T-helper 17 cell (primary cell): Measurements from ENCODE around the gene KCNN1. TPM values are rescaled to one million over a fixed set of nuclear protein-coding genes. Genes with fewer than 3 reads are reported as not detected.
A peak's percentile ranks its signal among the peaks of the same experiment; 100 is the strongest.
"Not testable (repeated sequence)": the region's sequence is repeated elsewhere in the genome, so short reads cannot be mapped to it uniquely, and the experiment has no call there.

ENCODE experiments used
- ATAC-seq: fragments of 150-1000 bp; cut with Tn5 transposase; 2 replicates; pipeline ENCODE4 v1.10.0; 2021; ENCODE audit warnings: mild to moderate bottlenecking, moderate library complexity
- DNase-seq, 3 donors: peaks; one replicate each; pipeline versions ENCODE4 v3.0.0 to v3.0.0-alpha.2; 2020 to 2021
- H3K9me3 ChIP-seq: one replicate; pipeline ENCODE4 v1.7.0; 2013; ENCODE audit warnings: low read length, mild to moderate bottlenecking; ENCODE audit not compliant: control insufficient read depth, poor library complexity, severe bottlenecking
- H3K27ac Mint-ChIP-seq: one replicate; pipeline ENCODE4 v1.8.0; 2022; ENCODE audit warnings: mild to moderate bottlenecking, moderate library complexity, mixed read lengths
- H3K27me3 Mint-ChIP-seq: one replicate; pipeline ENCODE4 v1.8.0; 2022; ENCODE audit warnings: mixed read lengths
- H3K36me3 Mint-ChIP-seq: one replicate; pipeline ENCODE4 v1.8.0; 2022; ENCODE audit warnings: low read depth, mixed read lengths
- H3K4me1 Mint-ChIP-seq: one replicate; pipeline ENCODE4 v1.8.0; 2022; ENCODE audit warnings: mild to moderate bottlenecking, mixed read lengths
- H3K4me3 Mint-ChIP-seq: one replicate; pipeline ENCODE4 v1.8.0; 2022; ENCODE audit warnings: mild to moderate bottlenecking, moderate library complexity, mixed read lengths
- total RNA-seq, 4 donors: library from RNA in 2 of 4; stranded (reverse) in 2 of 4; gene quantifications; one replicate each; pipeline ENCODE4 v1.2.3 and lab custom pipeline; 2022 to 2026

The KCNN1 gene
- total RNA-seq, 2 donors from 2014 or later = not detected

DNA sequence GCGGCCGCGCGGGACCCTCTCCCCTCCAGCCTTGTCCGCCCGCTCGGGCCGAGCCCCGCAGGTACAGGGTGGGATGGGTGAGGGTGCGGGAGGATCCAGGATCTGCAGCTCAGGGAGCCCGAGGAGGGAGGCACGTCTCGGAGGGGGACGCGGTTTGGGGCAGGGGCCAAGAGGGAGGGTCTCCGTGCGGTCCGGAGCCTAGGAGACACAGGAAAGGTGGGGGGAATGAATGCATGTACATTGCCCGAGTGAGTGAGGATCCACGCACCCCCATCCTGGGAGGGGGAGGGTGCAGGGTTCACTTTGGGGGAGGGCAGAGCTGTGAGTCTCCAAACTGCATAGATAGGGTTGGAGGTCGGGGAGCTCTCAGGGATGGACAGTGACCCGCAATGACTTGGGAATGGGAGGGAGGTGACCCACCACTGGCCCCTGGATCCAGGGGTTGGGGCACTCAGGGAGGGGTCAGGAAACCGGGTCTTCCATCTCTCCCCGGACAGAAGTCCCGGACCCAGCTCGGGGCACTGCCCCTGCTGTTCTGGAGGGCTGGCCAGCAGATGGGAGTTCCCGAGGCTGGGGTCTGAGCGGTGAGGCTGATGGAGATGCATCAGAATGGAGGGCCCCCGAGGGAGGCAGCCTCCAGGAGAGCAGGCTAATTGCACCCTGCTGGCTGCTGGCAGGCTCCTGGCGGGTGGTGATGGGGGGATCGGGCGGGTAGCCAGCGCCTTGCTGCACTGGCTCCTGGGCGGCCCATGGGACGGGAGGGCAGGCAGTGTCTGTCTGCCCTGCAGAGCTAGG, 547 bp downstream of the KCNN1 start:
- H3K9me3 ChIP-seq = no peaks in the 10 kb centered on the region
- Mint-ChIP-seq H3K36me3 (peaks cover 7% of the 10 kb centered on the region), H3K4me3 (peak overlapping the region; percentile 73), H3K27me3 (peaks cover 48% of the 10 kb centered on the region), H3K4me1 (peaks cover 3% of the 10 kb centered on the region), H3K27ac (no peak overlapping the region)
- peak; percentile 14 for ATAC-seq
- DNase-seq = no peak

DNA sequence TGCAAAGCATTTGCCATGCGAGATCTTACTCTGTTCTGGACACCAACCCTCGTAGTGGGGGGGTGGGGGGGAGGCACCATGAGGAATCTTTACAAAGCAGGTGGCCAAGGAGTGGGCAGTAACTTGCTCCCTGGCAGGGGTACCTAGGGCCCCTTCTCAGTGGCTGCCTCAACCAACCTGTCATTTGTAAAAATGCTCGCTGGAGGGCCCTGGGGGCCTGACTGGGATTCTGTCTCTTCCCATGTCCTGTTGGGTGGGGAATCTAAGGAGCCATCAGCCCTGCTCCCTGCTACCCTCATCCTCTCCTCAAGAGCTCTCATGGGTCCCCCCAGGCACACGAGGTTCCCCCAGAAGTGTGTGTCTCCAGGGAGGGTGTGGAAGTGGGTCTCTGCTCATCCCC, 1.5 kb downstream of the KCNN1 start:
- Mint-ChIP-seq H3K27ac (no peak overlapping the region), H3K27me3 (peaks cover 51% of the 10 kb centered on the region), H3K4me3 (no peak overlapping the region), H3K4me1 (peaks cover 3% of the 10 kb centered on the region), H3K36me3 (peaks cover 7% of the 10 kb centered on the region)
- ATAC-seq = no peak
- no peak for DNase-seq
- H3K9me3 ChIP-seq = no peaks in the 10 kb centered on the region

DNA sequence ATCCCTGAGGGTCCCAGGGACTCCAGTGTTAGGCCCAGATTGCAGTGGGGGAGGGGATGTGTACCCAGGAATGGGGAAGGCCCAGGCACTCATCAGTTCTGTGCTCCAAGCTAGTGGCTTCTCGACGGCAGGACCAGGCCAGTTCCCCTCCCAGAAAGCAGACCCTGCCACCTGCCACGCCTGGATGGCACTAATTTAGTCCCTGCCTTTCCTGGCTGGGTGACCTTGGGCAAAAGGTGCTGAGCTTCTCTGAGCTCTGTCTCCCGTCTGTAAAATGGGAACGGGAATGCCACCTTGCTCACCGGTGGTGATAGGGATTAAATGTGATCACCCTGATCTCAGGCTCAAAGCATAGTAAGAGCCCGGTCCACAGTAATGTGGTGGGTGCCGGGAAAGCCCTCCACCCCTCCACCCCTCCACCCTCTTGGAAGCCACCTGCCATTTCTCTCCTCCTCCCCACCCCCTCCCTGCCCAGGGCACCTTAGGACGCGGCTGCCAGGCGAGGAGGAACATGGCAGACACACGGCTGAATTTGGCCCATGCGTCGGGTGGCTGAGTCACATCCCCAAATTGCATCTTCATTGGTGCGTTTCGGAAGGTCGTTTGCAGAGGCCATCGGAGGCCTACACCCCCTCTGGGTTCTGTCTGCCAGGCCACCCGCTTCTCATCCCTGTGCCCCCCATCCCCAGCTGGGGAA, 2.3 kb downstream of the KCNN1 start:
- H3K4me3 Mint-ChIP-seq = no peak overlapping the region
- DNase-seq (no peak), ATAC-seq (no peak)
- H3K27me3 Mint-ChIP-seq = peaks cover 42% of the 10 kb centered on the region
- peaks cover 7% of the 10 kb centered on the region for H3K36me3 Mint-ChIP-seq
- H3K9me3 ChIP-seq = no peaks in the 10 kb centered on the region
- H3K27ac Mint-ChIP-seq = no peak overlapping the region
- H3K4me1 Mint-ChIP-seq = peaks cover 3% of the 10 kb centered on the region

DNA sequence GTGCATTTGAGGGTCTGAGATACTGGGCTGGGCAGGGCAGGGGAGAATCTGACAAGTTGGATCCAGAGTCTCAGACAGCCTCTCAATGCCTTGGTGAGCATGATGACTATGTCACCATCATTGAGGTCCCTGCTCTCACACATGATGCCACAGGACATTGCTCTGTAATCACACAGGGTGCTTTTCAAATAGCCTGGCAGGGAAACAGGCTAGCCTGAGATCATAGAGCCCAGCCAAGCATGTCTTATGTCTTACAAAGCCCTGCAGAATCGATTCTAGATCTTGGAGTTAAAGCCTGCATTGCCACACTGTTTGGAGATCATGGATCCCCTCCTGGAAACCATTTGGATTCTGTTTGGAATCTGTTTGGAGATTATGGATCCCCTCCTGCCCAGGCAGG, 5.3 kb downstream of the KCNN1 start:
- Mint-ChIP-seq H3K27ac (no peak overlapping the region), H3K36me3 (no peaks in the 10 kb centered on the region), H3K4me3 (no peak overlapping the region), H3K4me1 (no peaks in the 10 kb centered on the region), H3K27me3 (peaks cover 17% of the 10 kb centered on the region)
- DNase-seq (no peak), ATAC-seq (no peak)
- H3K9me3 ChIP-seq = no peaks in the 10 kb centered on the region

DNA sequence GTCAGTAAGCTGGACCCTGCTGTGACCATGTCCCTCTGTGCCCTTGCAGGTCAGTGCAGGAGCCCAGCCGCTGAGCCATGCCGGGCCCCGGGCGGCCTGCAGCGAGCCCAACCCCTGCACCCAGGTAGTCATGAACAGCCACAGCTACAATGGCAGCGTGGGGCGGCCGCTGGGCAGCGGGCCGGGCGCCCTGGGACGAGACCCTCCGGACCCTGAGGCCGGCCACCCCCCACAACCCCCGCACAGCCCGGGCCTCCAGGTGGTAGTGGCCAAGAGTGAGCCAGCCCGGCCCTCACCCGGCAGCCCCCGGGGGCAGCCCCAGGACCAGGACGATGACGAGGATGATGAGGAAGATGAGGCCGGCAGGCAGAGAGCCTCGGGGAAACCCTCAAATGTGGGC, 6.9 kb downstream of the KCNN1 start:
- peaks cover 11% of the 10 kb centered on the region for H3K27me3 Mint-ChIP-seq
- H3K9me3 ChIP-seq = no peaks in the 10 kb centered on the region
- H3K36me3 Mint-ChIP-seq = no peaks in the 10 kb centered on the region
- ATAC-seq = no peak
- no peak overlapping the region for H3K27ac Mint-ChIP-seq
- DNase-seq = no peak
- no peaks in the 10 kb centered on the region for H3K4me1 Mint-ChIP-seq
- H3K4me3 Mint-ChIP-seq = no peak overlapping the region

DNA sequence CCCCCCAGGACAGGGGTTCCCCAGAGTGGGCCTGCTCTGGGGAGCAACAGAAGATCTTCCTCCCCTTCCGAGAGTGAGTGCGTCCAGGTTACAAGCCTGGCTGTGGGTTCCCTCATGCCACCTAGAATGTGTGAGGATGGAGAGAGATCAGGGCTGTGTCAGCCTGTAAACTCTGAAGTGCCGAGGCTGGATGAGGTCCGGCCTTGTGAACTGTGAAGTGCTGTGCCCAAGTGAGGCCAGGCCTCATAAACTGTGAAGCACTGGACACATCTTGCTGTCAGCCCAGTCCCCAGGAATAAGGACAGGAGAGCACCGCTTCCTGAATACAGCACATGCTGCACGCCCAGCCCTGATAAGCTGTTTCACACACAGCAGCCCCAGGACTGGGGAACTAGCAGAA, 7.6 kb downstream of the KCNN1 start:
- DNase-seq = no peak
- no peak overlapping the region for H3K4me3 Mint-ChIP-seq
- no peaks in the 10 kb centered on the region for H3K4me1 Mint-ChIP-seq
- H3K9me3 ChIP-seq = no peaks in the 10 kb centered on the region
- H3K27ac Mint-ChIP-seq = no peak overlapping the region
- H3K27me3 Mint-ChIP-seq = peaks cover 9% of the 10 kb centered on the region
- no peak for ATAC-seq
- no peaks in the 10 kb centered on the region for H3K36me3 Mint-ChIP-seq

DNA sequence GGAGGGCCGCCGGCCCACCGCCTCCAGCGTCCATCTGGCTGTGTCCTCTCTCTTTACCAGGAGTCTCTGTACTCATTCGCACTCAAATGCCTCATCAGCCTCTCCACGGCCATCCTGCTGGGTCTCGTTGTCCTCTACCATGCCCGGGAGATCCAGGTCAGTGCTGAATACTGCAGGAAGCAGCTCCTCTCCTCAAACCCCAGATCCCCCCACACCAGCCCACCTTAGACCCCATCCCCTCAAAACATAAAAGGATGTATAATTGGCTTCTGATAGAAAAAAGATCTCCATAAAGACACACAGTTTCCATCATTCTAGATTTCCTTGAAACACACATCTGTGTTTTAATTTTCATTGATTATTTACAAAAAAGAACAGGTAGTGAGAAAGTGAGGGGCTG, 8.1 kb downstream of the KCNN1 start:
- peaks cover 6% of the 10 kb centered on the region for H3K27me3 Mint-ChIP-seq
- H3K4me3 Mint-ChIP-seq = no peak overlapping the region
- no peaks in the 10 kb centered on the region for H3K36me3 Mint-ChIP-seq
- no peak for DNase-seq
- no peak overlapping the region for H3K27ac Mint-ChIP-seq
- H3K9me3 ChIP-seq = no peaks in the 10 kb centered on the region
- ATAC-seq = no peak
- H3K4me1 Mint-ChIP-seq = no peaks in the 10 kb centered on the region

DNA sequence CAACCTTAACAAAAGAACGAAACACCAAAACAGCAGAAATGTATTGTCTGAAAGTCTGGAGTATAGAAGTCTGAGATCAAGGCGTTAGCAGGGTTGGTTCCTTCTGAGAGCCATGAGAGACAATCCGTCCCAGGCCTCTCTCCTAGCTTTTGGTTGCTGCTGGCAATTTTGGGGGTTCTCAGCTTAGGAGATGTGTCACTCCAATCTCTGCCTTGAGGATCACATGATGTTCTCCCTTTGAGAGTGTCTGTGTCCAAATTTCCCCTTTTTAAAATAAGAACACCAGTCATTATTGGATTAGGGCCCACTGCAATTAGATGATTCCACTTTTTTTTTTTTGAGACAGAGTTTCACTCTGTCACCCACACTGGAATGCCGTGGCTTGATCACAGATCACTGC, 10.1 kb downstream of the KCNN1 start:
- DNase-seq (no peak), ATAC-seq (no peak)
- no peak overlapping the region for H3K4me3 Mint-ChIP-seq
- no peaks in the 10 kb centered on the region for H3K9me3 ChIP-seq
- H3K4me1 Mint-ChIP-seq = no peaks in the 10 kb centered on the region
- no peak overlapping the region for H3K27ac Mint-ChIP-seq
- H3K27me3 Mint-ChIP-seq = peaks cover 18% of the 10 kb centered on the region
- no peaks in the 10 kb centered on the region for H3K36me3 Mint-ChIP-seq

DNA sequence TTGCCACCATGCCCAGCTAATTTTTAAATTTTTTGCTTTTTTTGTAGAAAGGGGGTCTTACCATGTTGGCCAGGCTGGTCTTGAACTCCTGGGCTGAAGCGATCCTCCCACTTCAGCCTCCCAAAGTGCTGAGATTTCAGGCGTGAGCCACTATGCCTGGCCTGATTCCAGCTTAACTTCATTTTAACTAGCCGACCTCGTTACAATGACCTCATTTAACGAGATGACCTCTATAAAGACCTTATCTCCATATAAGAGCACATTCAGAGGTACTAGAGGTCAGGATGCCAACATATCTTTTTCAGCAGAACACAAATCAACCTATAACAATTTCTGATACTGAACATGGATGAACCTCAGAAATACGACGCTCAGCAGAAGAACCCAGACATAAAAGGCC, 10.6 kb downstream of the KCNN1 start:
- ATAC-seq (no peak), DNase-seq (no peak)
- H3K9me3 ChIP-seq = no peaks in the 10 kb centered on the region
- Mint-ChIP-seq H3K27me3 (peaks cover 18% of the 10 kb centered on the region), H3K4me1 (no peaks in the 10 kb centered on the region), H3K4me3 (no peak overlapping the region), H3K27ac (no peak overlapping the region), H3K36me3 (no peaks in the 10 kb centered on the region)

DNA sequence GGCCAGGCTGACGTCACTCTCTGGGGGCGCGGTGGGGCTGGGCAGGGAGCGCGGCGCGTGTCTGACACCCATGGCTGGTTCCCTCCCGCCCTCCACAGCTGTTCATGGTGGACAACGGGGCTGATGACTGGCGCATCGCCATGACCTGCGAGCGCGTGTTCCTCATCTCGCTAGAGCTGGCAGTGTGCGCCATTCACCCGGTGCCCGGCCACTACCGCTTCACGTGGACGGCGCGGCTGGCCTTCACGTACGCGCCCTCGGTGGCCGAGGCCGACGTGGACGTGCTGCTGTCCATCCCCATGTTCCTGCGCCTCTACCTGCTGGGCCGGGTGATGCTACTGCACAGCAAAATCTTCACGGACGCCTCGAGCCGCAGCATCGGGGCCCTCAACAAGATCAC, 14.7 kb downstream of the KCNN1 start:
- no peak for ATAC-seq
- Mint-ChIP-seq H3K4me3 (no peak overlapping the region), H3K27ac (no peak overlapping the region), H3K4me1 (peaks cover 5% of the 10 kb centered on the region), H3K36me3 (no peaks in the 10 kb centered on the region), H3K27me3 (peaks cover 19% of the 10 kb centered on the region)
- no peaks in the 10 kb centered on the region for H3K9me3 ChIP-seq
- DNase-seq = no peak

DNA sequence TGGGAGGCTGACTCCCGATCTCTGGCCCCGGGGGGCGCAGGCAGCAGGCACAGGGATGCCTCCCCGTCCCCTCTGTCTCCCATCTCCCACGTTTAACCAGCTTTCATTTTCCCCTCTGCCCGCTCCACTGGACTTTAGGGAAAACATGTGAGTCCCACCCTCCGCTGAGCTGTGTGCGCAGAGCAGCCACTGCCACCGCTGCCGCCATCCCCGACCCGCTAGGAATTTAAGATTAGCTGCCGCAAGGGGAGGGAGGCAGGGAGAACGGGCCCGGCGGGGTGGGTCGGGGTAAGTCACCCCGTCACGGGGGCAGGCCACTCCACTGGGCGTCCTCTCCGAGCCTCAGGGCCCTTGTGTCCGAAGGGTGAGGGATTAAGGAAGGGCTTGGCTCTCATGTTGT, 15.5 kb downstream of the KCNN1 start:
- DNase-seq = no peak
- H3K36me3 Mint-ChIP-seq = no peaks in the 10 kb centered on the region

DNA sequence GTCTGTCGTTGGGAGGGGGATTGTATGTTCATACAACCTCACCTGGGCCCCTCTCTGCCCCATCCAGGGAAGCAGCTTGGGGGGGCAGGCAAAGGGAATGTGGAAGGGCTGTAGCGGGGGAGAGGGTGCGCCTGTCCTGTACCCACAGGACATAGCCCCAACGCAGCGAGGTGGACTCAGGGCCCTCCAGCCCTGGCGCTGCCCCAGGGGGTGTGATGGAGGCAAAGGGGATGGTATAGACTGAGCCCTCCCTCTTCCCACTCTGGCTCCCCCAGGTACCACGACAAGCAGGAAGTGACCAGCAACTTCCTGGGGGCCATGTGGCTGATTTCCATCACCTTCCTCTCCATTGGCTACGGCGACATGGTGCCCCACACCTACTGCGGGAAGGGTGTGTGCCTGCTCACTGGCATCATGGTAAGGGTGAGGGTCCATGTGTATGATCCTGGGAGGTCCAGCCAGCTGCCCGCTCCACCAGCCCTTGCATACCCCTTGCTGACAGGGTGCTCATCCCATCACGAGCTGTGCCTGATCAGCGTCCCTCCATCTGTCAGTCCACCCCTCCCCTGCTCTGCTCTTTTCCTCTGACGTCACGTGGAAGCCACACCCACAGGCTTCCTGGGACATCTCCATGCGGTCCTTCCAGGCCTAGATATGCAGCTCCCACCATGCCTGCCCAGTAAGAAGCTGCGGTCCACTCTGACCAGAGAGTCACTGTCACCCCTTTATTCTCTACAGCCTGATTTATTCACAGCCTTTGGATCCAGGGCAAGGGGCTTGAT, 18.3 kb downstream of the KCNN1 start:
- Mint-ChIP-seq H3K36me3 (no peaks in the 10 kb centered on the region), H3K27me3 (peaks cover 18% of the 10 kb centered on the region), H3K4me1 (peaks cover 5% of the 10 kb centered on the region), H3K27ac (peak overlapping the region; percentile 72), H3K4me3 (no peak overlapping the region)
- ATAC-seq = no peak
- DNase-seq = no peak
- H3K9me3 ChIP-seq = no peaks in the 10 kb centered on the region

More for the DNA sequence above, 15.5 kb downstream of the KCNN1 start:
- no peak for ATAC-seq
- Mint-ChIP-seq H3K27me3 (peaks cover 19% of the 10 kb centered on the region), H3K4me3 (no peak overlapping the region), H3K27ac (no peak overlapping the region), H3K4me1 (peaks cover 5% of the 10 kb centered on the region)
- no peaks in the 10 kb centered on the region for H3K9me3 ChIP-seq

DNA sequence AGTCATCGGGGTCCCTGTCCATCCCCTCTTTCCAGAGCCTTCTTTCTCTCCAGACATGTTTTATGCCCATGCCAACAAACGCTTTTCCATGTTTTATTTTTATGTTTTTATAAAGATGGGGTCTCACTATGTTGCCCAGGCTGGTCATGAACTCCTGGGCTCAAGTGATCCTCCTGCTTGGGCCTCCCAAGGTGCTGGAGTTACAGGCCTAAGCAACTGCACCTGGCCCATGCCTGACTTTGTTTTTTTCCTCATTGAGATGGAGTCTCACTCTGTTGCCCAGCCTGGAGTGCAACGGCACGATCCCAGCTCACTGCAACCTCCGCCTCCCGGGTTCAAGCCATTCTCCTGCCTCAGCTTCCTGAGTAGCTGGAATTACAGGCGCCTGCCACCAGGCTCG, 19.7 kb downstream of the KCNN1 start:
- not testable (repeated sequence) for H3K4me3 Mint-ChIP-seq, H3K36me3 Mint-ChIP-seq, ATAC-seq, H3K9me3 ChIP-seq, H3K4me1 Mint-ChIP-seq, DNase-seq, H3K27ac Mint-ChIP-seq, H3K27me3 Mint-ChIP-seq
